ENCODE measurements around the gene CNBD2.
"Not testable (repeated sequence)": the region's sequence is repeated elsewhere in the genome, so short reads cannot be mapped to it uniquely, and the experiment has no call there.

CNBD2 gene

GRCh38 chr20:36018208-36018988 is 50.0 kb downstream of the CNBD2 start:
- in situ Hi-C loops (cut with HindIII; ENCODE audit: low sequenced_read_pairs) = no loop called here

GRCh38 chr20:36026131-36026530 is 57.7 kb downstream of the CNBD2 start:
- in situ Hi-C loops (cut with HindIII; ENCODE audit: low sequenced_read_pairs) = loop anchor here (5.0 kb wide), 1 partner anchor 101 kb away; no protein-coding TSS in a partner anchor

GRCh38 chr20:36028106-36028808 is 59.9 kb downstream of the CNBD2 start:
- in situ Hi-C loops (cut with HindIII; ENCODE audit: low sequenced_read_pairs) = loop anchor here (5.0 kb wide), 1 partner anchor 99 kb away; no protein-coding TSS in a partner anchor

GRCh38 chr20:36030149-36030548 is 61.8 kb downstream of the CNBD2 start:
- in situ Hi-C loops (cut with HindIII; ENCODE audit: low sequenced_read_pairs) = no loop called here

- in situ Hi-C loops (cut with HindIII; ENCODE audit: low sequenced_read_pairs) = no loop called here
These were observed 63.4 kb downstream of the CNBD2 start for GRCh38 chr20:36031806-36032205.

GRCh38 chr20:36034875-36035274 is 66.5 kb downstream of the CNBD2 start:
- in situ Hi-C loops (cut with HindIII; ENCODE audit: low sequenced_read_pairs) = no loop called here

- in situ Hi-C loops (cut with HindIII; ENCODE audit: low sequenced_read_pairs) = no loop called here
These were observed 67.4 kb downstream of the CNBD2 start for GRCh38 chr20:36035745-36036144.

GRCh38 chr20:36036688-36037087 is 68.3 kb downstream of the CNBD2 start:
- in situ Hi-C loops (cut with HindIII; ENCODE audit: low sequenced_read_pairs) = no loop called here

- in situ Hi-C loops (cut with HindIII; ENCODE audit: low sequenced_read_pairs) = no loop called here
These were observed 72.2 kb downstream of the CNBD2 start for GRCh38 chr20:36040571-36040970.

- in situ Hi-C loops (cut with HindIII; ENCODE audit: low sequenced_read_pairs) = no loop called here
These were observed 75.1 kb downstream of the CNBD2 start for GRCh38 chr20:36043441-36043840.

GRCh38 chr20:36043892-36044515 is 75.6 kb downstream of the CNBD2 start:
- in situ Hi-C loops (cut with HindIII; ENCODE audit: low sequenced_read_pairs) = no loop called here

- in situ Hi-C loops (cut with HindIII; ENCODE audit: low sequenced_read_pairs) = no loop called here
These were observed 77.0 kb downstream of the CNBD2 start for GRCh38 chr20:36045373-36045714.

GRCh38 chr20:36046073-36046798 is 77.8 kb downstream of the CNBD2 start:
- in situ Hi-C loops (cut with HindIII; ENCODE audit: low sequenced_read_pairs) = not testable (repeated sequence)

GRCh38 chr20:36049408-36049807 is 81.0 kb downstream of the CNBD2 start:
- in situ Hi-C loops (cut with HindIII; ENCODE audit: low sequenced_read_pairs) = not testable (repeated sequence)

GRCh38 chr20:36050436-36051317 is 82.3 kb downstream of the CNBD2 start:
- in situ Hi-C loops (cut with HindIII; ENCODE audit: low sequenced_read_pairs) = no loop called here

GRCh38 chr20:36051318-36052116 is 83.1 kb downstream of the CNBD2 start:
- in situ Hi-C loops (cut with HindIII; ENCODE audit: low sequenced_read_pairs) = no loop called here

GRCh38 chr20:36052117-36052513 is 83.7 kb downstream of the CNBD2 start:
- in situ Hi-C loops (cut with HindIII; ENCODE audit: low sequenced_read_pairs) = no loop called here

GRCh38 chr20:36053863-36054518 is 85.6 kb downstream of the CNBD2 start:
- in situ Hi-C loops (cut with HindIII; ENCODE audit: low sequenced_read_pairs) = not testable (repeated sequence)

GRCh38 chr20:36055145-36055544 is 86.8 kb downstream of the CNBD2 start:
- in situ Hi-C loops (cut with HindIII; ENCODE audit: low sequenced_read_pairs) = no loop called here

Data from endothelial cell of hepatic sinusoid (primary cell).